ENCODE results near the gene AGPAT2. TPM values are rescaled to one million over a fixed set of nuclear protein-coding genes. Genes with fewer than 3 reads are reported as not detected.

The AGPAT2 gene
- total and polyA plus RNA-seq, 2 experiments from 2014 or later = 125 to 242 TPM

DNA sequence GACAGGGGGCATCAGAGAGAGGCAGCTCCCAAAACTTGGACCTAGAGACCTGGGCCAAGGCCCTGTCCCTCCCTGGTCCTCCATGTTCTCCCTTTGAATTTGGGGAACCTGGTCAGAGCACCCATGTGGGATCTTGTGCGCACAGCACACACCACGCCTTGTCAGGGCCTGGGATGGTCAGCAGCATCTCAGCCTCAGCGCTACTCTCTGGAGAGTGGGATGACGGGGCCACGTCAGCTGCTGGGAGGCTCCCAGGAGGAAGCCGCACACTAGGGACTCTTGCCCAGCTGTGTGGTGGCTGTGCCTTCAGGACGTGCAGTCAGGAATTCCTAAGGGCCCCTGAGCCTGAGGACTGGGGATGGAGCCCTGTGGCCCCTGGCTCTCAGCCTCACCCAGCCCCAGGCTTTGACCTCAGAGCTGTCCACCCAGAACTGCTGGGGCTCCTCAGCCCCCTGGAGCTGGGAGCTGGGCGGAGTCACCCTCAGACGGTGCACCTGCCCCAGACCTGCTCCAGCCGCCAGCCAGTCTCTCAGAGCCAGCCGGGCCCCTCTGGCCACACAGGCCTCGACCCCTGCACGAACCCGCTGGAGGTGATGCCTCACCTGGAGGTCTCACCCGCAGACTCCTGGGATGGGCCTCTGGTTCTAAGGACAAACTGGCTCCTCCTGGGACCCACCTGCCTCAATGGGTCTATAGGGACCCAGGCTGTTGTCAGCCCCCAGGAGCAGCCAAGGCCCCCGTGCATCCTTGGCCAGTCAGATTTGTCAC lies 62.9 kb downstream of the AGPAT2 start:
- no peaks in the 10 kb centered on the region for H4K20me1 ChIP-seq (ENCODE audit: insufficient read depth, poor library complexity, severe bottlenecking)
- no peak overlapping the region for H3K27ac ChIP-seq
- no peaks in the 10 kb centered on the region for H3K9me2 ChIP-seq (replicated peaks; ENCODE audit: insufficient read depth)
- DNase-seq (ENCODE audit: low spot score) = no peak
- no peaks in the 10 kb centered on the region for H3K9me3 ChIP-seq (ENCODE audit: low read depth)
- no peak overlapping the region for H2AFZ ChIP-seq
- H3K4me1 ChIP-seq (ENCODE audit: insufficient read depth) = peaks cover 53% of the 10 kb centered on the region
- no peak for TF ChIP-seq EZH2phosphoT487 (IDR thresholded peaks at IDR 0.05; ENCODE audit: low read depth, severe bottlenecking, unreplicated experiment)
- TF ChIP-seq, protein P1, sequence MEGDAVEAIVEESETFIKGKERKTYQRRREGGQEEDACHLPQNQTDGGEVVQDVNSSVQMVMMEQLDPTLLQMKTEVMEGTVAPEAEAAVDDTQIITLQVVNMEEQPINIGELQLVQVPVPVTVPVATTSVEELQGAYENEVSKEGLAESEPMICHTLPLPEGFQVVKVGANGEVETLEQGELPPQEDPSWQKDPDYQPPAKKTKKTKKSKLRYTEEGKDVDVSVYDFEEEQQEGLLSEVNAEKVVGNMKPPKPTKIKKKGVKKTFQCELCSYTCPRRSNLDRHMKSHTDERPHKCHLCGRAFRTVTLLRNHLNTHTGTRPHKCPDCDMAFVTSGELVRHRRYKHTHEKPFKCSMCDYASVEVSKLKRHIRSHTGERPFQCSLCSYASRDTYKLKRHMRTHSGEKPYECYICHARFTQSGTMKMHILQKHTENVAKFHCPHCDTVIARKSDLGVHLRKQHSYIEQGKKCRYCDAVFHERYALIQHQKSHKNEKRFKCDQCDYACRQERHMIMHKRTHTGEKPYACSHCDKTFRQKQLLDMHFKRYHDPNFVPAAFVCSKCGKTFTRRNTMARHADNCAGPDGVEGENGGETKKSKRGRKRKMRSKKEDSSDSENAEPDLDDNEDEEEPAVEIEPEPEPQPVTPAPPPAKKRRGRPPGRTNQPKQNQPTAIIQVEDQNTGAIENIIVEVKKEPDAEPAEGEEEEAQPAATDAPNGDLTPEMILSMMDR (IDR thresholded peaks at IDR 0.05; ENCODE audit: poor library complexity) = no peak
- no peak for TF ChIP-seq EZH2 (IDR thresholded peaks at IDR 0.05; ENCODE audit: borderline replicate concordance)
- no peak overlapping the region for H3K4me3 ChIP-seq
- peak overlapping the region; percentile 23 for H3K4me2 ChIP-seq
- no peaks in the 10 kb centered on the region for H3K36me3 ChIP-seq (replicated peaks; ENCODE audit: insufficient read depth, low read depth)
- WGBS (ENCODE audit: low lambda C conversion rate, missing lambda C conversion rate) = 82% methylated on average over 16 of the region's 16 CpGs
- no peaks in the 10 kb centered on the region for H3K79me2 ChIP-seq
- H3K27me3 ChIP-seq = no peaks in the 10 kb centered on the region

DNA sequence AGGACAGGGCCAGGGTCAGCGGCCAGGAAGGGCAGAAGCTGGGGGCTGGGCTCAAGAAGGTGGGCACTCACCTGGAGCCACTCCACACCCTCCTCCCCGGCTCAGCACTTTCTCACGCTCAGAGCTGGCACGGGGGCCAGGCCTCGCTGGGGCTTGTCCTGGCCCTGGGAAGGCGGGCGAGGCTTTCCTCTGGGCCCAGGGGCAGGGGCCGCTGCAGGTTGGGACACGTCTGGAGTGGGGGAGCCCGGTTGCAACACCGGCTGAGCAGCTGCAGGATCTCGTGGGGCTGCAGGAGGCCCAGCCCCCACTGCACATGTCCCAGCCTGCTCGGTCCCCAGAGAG lies 63.4 kb downstream of the AGPAT2 start:
- Histone ChIP-seq H3K4me3 (no peak overlapping the region), H3K9me3 (ENCODE audit: low read depth) (no peaks in the 10 kb centered on the region), H2AFZ (no peak overlapping the region), H3K36me3 (replicated peaks; ENCODE audit: insufficient read depth, low read depth) (no peaks in the 10 kb centered on the region), H3K79me2 (no peaks in the 10 kb centered on the region), H4K20me1 (ENCODE audit: insufficient read depth, poor library complexity, severe bottlenecking) (no peaks in the 10 kb centered on the region), H3K9me2 (replicated peaks; ENCODE audit: insufficient read depth) (no peaks in the 10 kb centered on the region), H3K4me1 (ENCODE audit: insufficient read depth) (peaks cover 53% of the 10 kb centered on the region), H3K4me2 (no peak overlapping the region), H3K27ac (no peak overlapping the region), H3K27me3 (no peaks in the 10 kb centered on the region)
- TF ChIP-seq EZH2phosphoT487 (IDR thresholded peaks at IDR 0.05; ENCODE audit: low read depth, severe bottlenecking, unreplicated experiment) = no peak
- no peak for DNase-seq (ENCODE audit: low spot score)
- 77% methylated on average over 9 of the region's 13 CpGs for WGBS (ENCODE audit: low lambda C conversion rate, missing lambda C conversion rate)

MicroRNAs within 50 kb of the gene (microRNA counts, 767-probe panel; counts per million panel counts)
- microRNA hsa-miR-126-3p = 8,711 counts per million, percentile 64 among the panel's probes with 10 or more counts

Small RNAs within 50 kb of the gene (microRNA-seq; reads per million reads assigned to microRNA genes)
- gene MIR126 = 7,282 reads per million, percentile 92 among the genes with 10 or more reads in this experiment

Small RNAs within 50 kb of the gene (small RNA-seq; reads per million reads assigned to genes)
- gene MIR126 = 163 reads per million, percentile 98 among the genes with 10 or more reads in this experiment

Other genes with a start within 250 kb of the AGPAT2 start
- 5.3 and 6.0 TPM in 2 replicates for gene INPP5E, start 247.6 kb downstream of the AGPAT2 start, total RNA-seq
- 7.1 and 12.9 TPM in 2 replicates for gene INPP5E, start 247.6 kb downstream of the AGPAT2 start, polyA plus RNA-seq
- 22.5 and 42.7 TPM in 2 replicates for gene SEC16A, start 204.4 kb downstream of the AGPAT2 start, total RNA-seq
- 42.0 and 45.4 TPM in 2 replicates for gene SEC16A, start 204.4 kb downstream of the AGPAT2 start, polyA plus RNA-seq
- gene NOTCH1, start 141.4 kb downstream of the AGPAT2 start, total RNA-seq = 4.3 and 6.5 TPM in 2 replicates
- gene NOTCH1, start 141.4 kb downstream of the AGPAT2 start, polyA plus RNA-seq = 5.3 and 8.3 TPM in 2 replicates
- 50.0 and 52.9 TPM in 2 replicates for gene EGFL7, start 24.5 kb downstream of the AGPAT2 start, total RNA-seq
- 82.5 and 82.6 TPM in 2 replicates for gene EGFL7, start 24.5 kb downstream of the AGPAT2 start, polyA plus RNA-seq
- gene DIPK1B, start 25.1 kb upstream of the AGPAT2 start, total RNA-seq = 31.7 and 33.3 TPM in 2 replicates
- 39.4 and 47.3 TPM in 2 replicates for gene DIPK1B, start 25.1 kb upstream of the AGPAT2 start, polyA plus RNA-seq
- gene LCN10, start 55.5 kb upstream of the AGPAT2 start, total RNA-seq = not detected in 2 replicates
- not detected in 2 replicates for gene LCN10, start 55.5 kb upstream of the AGPAT2 start, polyA plus RNA-seq
- not detected in 2 replicates for gene LCN6, start 61.1 kb upstream of the AGPAT2 start, total RNA-seq
- gene LCN6, start 61.1 kb upstream of the AGPAT2 start, polyA plus RNA-seq = not detected in 2 replicates
- gene LCN8, start 70.8 kb upstream of the AGPAT2 start, total RNA-seq = not detected in 2 replicates
- not detected in 2 replicates for gene LCN8, start 70.8 kb upstream of the AGPAT2 start, polyA plus RNA-seq
- 1.5 and 35.9 TPM in 2 replicates for gene LCN15, start 77.1 kb upstream of the AGPAT2 start, total RNA-seq
- 0.85 and 1.4 TPM in 2 replicates for gene LCN15, start 77.1 kb upstream of the AGPAT2 start, polyA plus RNA-seq
- gene TMEM141, start 103.9 kb upstream of the AGPAT2 start, total RNA-seq = 230 and 232 TPM in 2 replicates
- 372 and 385 TPM in 2 replicates for gene TMEM141, start 103.9 kb upstream of the AGPAT2 start, polyA plus RNA-seq
- gene CCDC183, start 108.9 kb upstream of the AGPAT2 start, total RNA-seq = 10.5 and 17.7 TPM in 2 replicates
- 32.1 and 56.4 TPM in 2 replicates for gene CCDC183, start 108.9 kb upstream of the AGPAT2 start, polyA plus RNA-seq
- 67.2 and 72.3 TPM in 2 replicates for gene RABL6, start 120.5 kb upstream of the AGPAT2 start, total RNA-seq
- gene RABL6, start 120.5 kb upstream of the AGPAT2 start, polyA plus RNA-seq = 103 and 110 TPM in 2 replicates
- gene AJM1, start 155.0 kb upstream of the AGPAT2 start, total RNA-seq = 2.0 and 3.0 TPM in 2 replicates
- gene AJM1, start 155.0 kb upstream of the AGPAT2 start, polyA plus RNA-seq = 7.2 and 7.7 TPM in 2 replicates
- gene PHPT1, start 162.0 kb upstream of the AGPAT2 start, total RNA-seq = 101 and 111 TPM in 2 replicates
- gene PHPT1, start 162.0 kb upstream of the AGPAT2 start, polyA plus RNA-seq = 384 and 390 TPM in 2 replicates
- 7.9 and 8.5 TPM in 2 replicates for gene MAMDC4, start 164.9 kb upstream of the AGPAT2 start, total RNA-seq
- 12.7 and 16.9 TPM in 2 replicates for gene MAMDC4, start 164.9 kb upstream of the AGPAT2 start, polyA plus RNA-seq
- gene EDF1, start 178.9 kb upstream of the AGPAT2 start, total RNA-seq = 318 and 372 TPM in 2 replicates
- 508 and 568 TPM in 2 replicates for gene EDF1, start 178.9 kb upstream of the AGPAT2 start, polyA plus RNA-seq
- 7.6 TPM in 2 replicates for gene TRAF2, start 199.1 kb upstream of the AGPAT2 start, total RNA-seq
- gene TRAF2, start 199.1 kb upstream of the AGPAT2 start, polyA plus RNA-seq = 12.4 and 12.6 TPM in 2 replicates